Measurements from ENCODE around the gene IFT80. TPM values are rescaled to one million over a fixed set of nuclear protein-coding genes. Genes with fewer than 3 reads are reported as not detected.
A peak's percentile ranks its signal among the peaks of the same experiment; 100 is the strongest.

The IFT80 gene
- polyA plus RNA-seq, 1 of the 3 experiments (the other 2 are of a cell fraction) = 10.5 TPM

DNA sequence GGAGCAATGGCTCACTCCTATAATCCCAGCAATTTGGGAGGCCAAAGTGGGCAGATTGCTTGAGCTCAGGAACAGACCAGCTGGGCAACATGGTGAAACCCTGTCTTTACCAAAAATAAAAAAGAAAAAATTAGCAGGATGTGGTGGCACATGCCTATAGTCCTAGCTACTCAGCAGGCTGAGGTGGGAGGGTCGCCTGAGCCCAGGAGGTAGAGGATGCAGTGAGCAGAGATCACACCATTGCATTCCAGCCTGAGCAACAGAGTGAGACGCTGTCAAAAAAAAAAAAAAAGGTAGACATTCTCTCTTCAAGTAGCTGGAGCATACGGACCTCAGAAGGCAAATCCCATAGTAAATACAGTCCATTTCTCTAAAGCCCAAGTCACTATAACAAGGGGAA lies 180.9 kb downstream of the IFT80 start:
- H3K27me3 ChIP-seq (ENCODE audit: insufficient read depth) = no peaks in the 10 kb centered on the region; the same call in 1 of the 2 replicates

DNA sequence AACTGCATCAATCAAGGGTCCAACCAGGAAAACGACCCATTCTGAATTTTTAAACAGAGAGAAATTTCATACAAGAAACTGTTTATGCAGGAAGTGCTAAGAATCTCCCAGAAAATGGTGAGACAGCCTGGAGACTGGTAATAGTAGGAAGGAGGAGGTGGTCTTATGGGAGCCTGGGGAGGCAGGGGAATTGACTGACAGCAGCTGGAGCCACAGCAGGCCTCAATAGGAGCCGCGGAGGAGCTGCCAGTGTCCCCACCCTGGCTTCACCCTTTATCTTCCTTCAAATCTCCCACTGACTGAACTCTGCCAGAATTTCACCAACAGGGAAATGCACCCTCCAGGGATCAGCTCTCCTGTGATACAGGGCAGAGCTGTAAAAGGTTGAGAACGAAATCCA lies 181.3 kb downstream of the IFT80 start:
- CTCF ChIA-PET = no interaction called here

More for the DNA sequence above, 180.9 kb downstream of the IFT80 start:
- H3K4me3 ChIP-seq (ENCODE audit: low read depth in 2 of 2, low read length in 1 of 2) = no peak overlapping the region
- no peaks in the 10 kb centered on the region for H3K36me3 ChIP-seq (replicated peaks in 1 of 2; ENCODE audit: control insufficient read depth in 1 of 2, insufficient read depth in 2 of 2, low read length in 1 of 2)
- H3K4me2 ChIP-seq = no peak overlapping the region
- no peak for TF ChIP-seq FOSL2 (IDR thresholded peaks at IDR 0.05; ENCODE audit: borderline replicate concordance, low read depth)
- TF ChIP-seq SMC3 (IDR thresholded peaks at IDR 0.05; ENCODE audit: low read depth, low read length) = no peak
- no peak for TF ChIP-seq MEF2A (IDR thresholded peaks at IDR 0.05; ENCODE audit: borderline replicate concordance, low read depth)
- TF ChIP-seq CHD2 (IDR thresholded peaks at IDR 0.05; ENCODE audit: low read length, partially characterized antibody) = no peak
- TF ChIP-seq, protein P1, sequence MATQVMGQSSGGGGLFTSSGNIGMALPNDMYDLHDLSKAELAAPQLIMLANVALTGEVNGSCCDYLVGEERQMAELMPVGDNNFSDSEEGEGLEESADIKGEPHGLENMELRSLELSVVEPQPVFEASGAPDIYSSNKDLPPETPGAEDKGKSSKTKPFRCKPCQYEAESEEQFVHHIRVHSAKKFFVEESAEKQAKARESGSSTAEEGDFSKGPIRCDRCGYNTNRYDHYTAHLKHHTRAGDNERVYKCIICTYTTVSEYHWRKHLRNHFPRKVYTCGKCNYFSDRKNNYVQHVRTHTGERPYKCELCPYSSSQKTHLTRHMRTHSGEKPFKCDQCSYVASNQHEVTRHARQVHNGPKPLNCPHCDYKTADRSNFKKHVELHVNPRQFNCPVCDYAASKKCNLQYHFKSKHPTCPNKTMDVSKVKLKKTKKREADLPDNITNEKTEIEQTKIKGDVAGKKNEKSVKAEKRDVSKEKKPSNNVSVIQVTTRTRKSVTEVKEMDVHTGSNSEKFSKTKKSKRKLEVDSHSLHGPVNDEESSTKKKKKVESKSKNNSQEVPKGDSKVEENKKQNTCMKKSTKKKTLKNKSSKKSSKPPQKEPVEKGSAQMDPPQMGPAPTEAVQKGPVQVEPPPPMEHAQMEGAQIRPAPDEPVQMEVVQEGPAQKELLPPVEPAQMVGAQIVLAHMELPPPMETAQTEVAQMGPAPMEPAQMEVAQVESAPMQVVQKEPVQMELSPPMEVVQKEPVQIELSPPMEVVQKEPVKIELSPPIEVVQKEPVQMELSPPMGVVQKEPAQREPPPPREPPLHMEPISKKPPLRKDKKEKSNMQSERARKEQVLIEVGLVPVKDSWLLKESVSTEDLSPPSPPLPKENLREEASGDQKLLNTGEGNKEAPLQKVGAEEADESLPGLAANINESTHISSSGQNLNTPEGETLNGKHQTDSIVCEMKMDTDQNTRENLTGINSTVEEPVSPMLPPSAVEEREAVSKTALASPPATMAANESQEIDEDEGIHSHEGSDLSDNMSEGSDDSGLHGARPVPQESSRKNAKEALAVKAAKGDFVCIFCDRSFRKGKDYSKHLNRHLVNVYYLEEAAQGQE (IDR thresholded peaks at IDR 0.05; ENCODE audit: low read depth, low read length) = no peak
- TF ChIP-seq MXI1 (IDR thresholded peaks at IDR 0.05; ENCODE audit: low read depth, low read length) = no peak
- TF ChIP-seq RCOR1 (IDR thresholded peaks at IDR 0.05; ENCODE audit: low read length) = no peak
- no peak for TF ChIP-seq TCF12 (IDR thresholded peaks at IDR 0.05)
- TF ChIP-seq JUND (IDR thresholded peaks at IDR 0.05) = no peak
- 64% methylated on average over 3 of the region's 3 CpGs for WGBS (ENCODE audit: low lambda C conversion rate)
- H3K4me1 ChIP-seq (ENCODE audit: control insufficient read depth in 1 of 2, insufficient read depth in 2 of 2, low read depth in 1 of 2, low read length in 1 of 2) = no peaks in the 10 kb centered on the region; a peak in 1 of 4 replicates
- no peak for DNase-seq
- H3K9me3 ChIP-seq = no peaks in the 10 kb centered on the region
- H3F3A ChIP-seq (replicated peaks; ENCODE audit: insufficient read depth) = no peaks in the 10 kb centered on the region
- CTCF ChIA-PET = no interaction called here
- no peak overlapping the region for H3K27ac ChIP-seq (ENCODE audit: low read depth in 2 of 2, low read length in 1 of 2)
- H3K79me2 ChIP-seq (ENCODE audit: insufficient read depth) = no peaks in the 10 kb centered on the region
- H2AFZ ChIP-seq (ENCODE audit: low read depth) = no peak overlapping the region
- POLR2A ChIA-PET = no interaction called here
- no peak overlapping the region for H3K9ac ChIP-seq
- no peaks in the 10 kb centered on the region for H3K9me2 ChIP-seq
- no peaks in the 10 kb centered on the region for H4K20me1 ChIP-seq (ENCODE audit: insufficient read depth)

More for the DNA sequence above, 181.3 kb downstream of the IFT80 start:
- no peaks in the 10 kb centered on the region for H3F3A ChIP-seq (replicated peaks; ENCODE audit: insufficient read depth)
- no peaks in the 10 kb centered on the region for H3K79me2 ChIP-seq (ENCODE audit: insufficient read depth)
- no peak overlapping the region for H2AFZ ChIP-seq (ENCODE audit: low read depth)
- H3K4me2 ChIP-seq = no peak overlapping the region
- DNase-seq = peak; percentile 12
- H3K27me3 ChIP-seq (ENCODE audit: insufficient read depth) = no peaks in the 10 kb centered on the region; the same call in 1 of the 2 replicates
- H3K27ac ChIP-seq (ENCODE audit: low read depth in 2 of 2, low read length in 1 of 2) = no peak overlapping the region
- TF ChIP-seq TEAD4 (IDR thresholded peaks at IDR 0.05; ENCODE audit: borderline replicate concordance, insufficient read depth) = no peak
- no peak for TF ChIP-seq YY1 (IDR thresholded peaks at IDR 0.05; ENCODE audit: low read depth)
- no peak for TF ChIP-seq SIN3A (IDR thresholded peaks at IDR 0.05; ENCODE audit: borderline replicate concordance, low read depth, low read length)
- TF ChIP-seq NFIC (IDR thresholded peaks at IDR 0.05; ENCODE audit: borderline replicate concordance) = no peak
- TF ChIP-seq MXI1 (IDR thresholded peaks at IDR 0.05; ENCODE audit: low read depth, low read length) = no peak
- no peak for TF ChIP-seq TCF12 (IDR thresholded peaks at IDR 0.05)
- no peak for TF ChIP-seq EP300 (IDR thresholded peaks at IDR 0.05; ENCODE audit: borderline replicate concordance in 1 of 2, low read depth in 1 of 2, low read length in 1 of 2)
- no peak for TF ChIP-seq FOXM1 (IDR thresholded peaks at IDR 0.05; ENCODE audit: low read depth)
- TF ChIP-seq RCOR1 (IDR thresholded peaks at IDR 0.05; ENCODE audit: low read length) = no peak
- POLR2A ChIA-PET = no interaction called here
- H3K9ac ChIP-seq = no peak overlapping the region
- no peak overlapping the region for H3K4me3 ChIP-seq (ENCODE audit: low read depth in 2 of 2, low read length in 1 of 2)
- no peaks in the 10 kb centered on the region for H3K9me2 ChIP-seq
- no peaks in the 10 kb centered on the region for H3K9me3 ChIP-seq
- H3K4me1 ChIP-seq (ENCODE audit: control insufficient read depth in 1 of 2, insufficient read depth in 2 of 2, low read depth in 1 of 2, low read length in 1 of 2) = no peaks in the 10 kb centered on the region; a peak in 1 of 4 replicates
- no peaks in the 10 kb centered on the region for H4K20me1 ChIP-seq (ENCODE audit: insufficient read depth)
- H3K36me3 ChIP-seq (replicated peaks in 1 of 2; ENCODE audit: control insufficient read depth in 1 of 2, insufficient read depth in 2 of 2, low read length in 1 of 2) = no peaks in the 10 kb centered on the region
- 80% methylated on average over 4 of the region's 4 CpGs for WGBS (ENCODE audit: low lambda C conversion rate)
